Natural killer cell (primary cell): ENCODE measurements around the gene KAZN. TPM values are rescaled to one million over a fixed set of nuclear protein-coding genes. Genes with fewer than 3 reads are reported as not detected.

Experiments
- ATAC-seq, 3 donors: fragments of 150-1000 bp in 2 of 3; fragments of 200-7000 bp in 1 of 3; cut with Tn5 transposase; 1 replicate in 1 of 3; 2 replicates in 2 of 3; pipeline ENCODE4 v1.10.0; 2021; ENCODE audit warnings: mild to moderate bottlenecking in 2 of 3, moderate library complexity in 2 of 3
- DNase-seq, 2 donors: peaks; one replicate each; pipeline versions ENCODE4 v3.0.0 to v3.0.0-alpha.2; 2013 to 2021; ENCODE audit warnings: mixed read lengths in 1 of 2
- H3K27ac ChIP-seq: one replicate; pipeline ENCODE4 v1.5.1; 2013; ENCODE audit warnings: mild to moderate bottlenecking, low read length
- H3K27me3 ChIP-seq: one replicate; pipeline ENCODE4 v1.6.1; 2013; ENCODE audit warnings: low read length; ENCODE audit not compliant: control insufficient read depth, insufficient read depth
- H3K36me3 ChIP-seq: one replicate; pipeline ENCODE4 v1.6.1; 2013; ENCODE audit warnings: low read length; ENCODE audit not compliant: control insufficient read depth, insufficient read depth
- H3K4me1 ChIP-seq: one replicate; pipeline ENCODE4 v1.6.1; 2013; ENCODE audit warnings: low read length; ENCODE audit not compliant: control insufficient read depth, insufficient read depth
- H3K4me3 ChIP-seq: one replicate; pipeline ENCODE4 v1.5.1; 2013; ENCODE audit warnings: low read length
- H3K9me3 ChIP-seq: one replicate; pipeline ENCODE4 v1.6.1; 2013; ENCODE audit warnings: low read length; ENCODE audit not compliant: control insufficient read depth, insufficient read depth
- H3K27ac Mint-ChIP-seq, 2 donors: one replicate each; pipeline ENCODE4 v1.8.0; 2022; ENCODE audit warnings: mild to moderate bottlenecking in 2 of 2, mixed read lengths in 2 of 2, moderate library complexity in 1 of 2
- H3K27me3 Mint-ChIP-seq, 2 donors: one replicate each; pipeline ENCODE4 v1.8.0; 2022; ENCODE audit warnings: low read depth in 2 of 2, mixed read lengths in 2 of 2
- H3K36me3 Mint-ChIP-seq: one replicate; pipeline ENCODE4 v1.8.0; 2022; ENCODE audit warnings: mixed read lengths
- H3K4me1 Mint-ChIP-seq, 2 donors: one replicate each; pipeline ENCODE4 v1.8.0; 2022; ENCODE audit warnings: mixed read lengths in 2 of 2
- H3K4me3 Mint-ChIP-seq: one replicate; pipeline ENCODE4 v1.8.0; 2022; ENCODE audit warnings: mild to moderate bottlenecking, moderate library complexity, mixed read lengths
- H3K9me3 Mint-ChIP-seq, 2 donors: one replicate each; pipeline ENCODE4 v1.8.0; 2022; ENCODE audit warnings: mixed read lengths in 2 of 2
- WGBS: methylation state at CpG from one replicate; pipeline ENCODE4 v1.1.7; 2013; ENCODE audit warnings: missing lambda C conversion rate; ENCODE audit not compliant: insufficient coverage; 5-methylcytosine and 5-hydroxymethylcytosine counted together
- intact Hi-C: fragments of 100-400 bp; cut with micrococcal nuclease; formaldehyde crosslinking; loops from one replicate; pipeline ENCODE4 v1.14.2; 2022
- total RNA-seq, 4 donors: library from RNA; stranded (reverse); fragments of 120-200 nt in 1 of 4; gene quantifications; one replicate each; pipeline versions ENCODE4 v1.2.3 to v1.2.4, GENCODE V29; 2013 to 2022
- TF ChIP-seq, protein P1 (sequence below): fragments of 200-600 bp; IDR thresholded peaks from one replicate; pipeline ENCODE4 v1.8.0; 2022; ENCODE audit warnings: antibody characterized with exemption

KAZN gene
- total RNA-seq, 3 donors from 2014 or later (not counting 1 experiment from before 2014, with no cell fraction given): 1.2 to 2.0 (median 1.7) TPM

DNA sequence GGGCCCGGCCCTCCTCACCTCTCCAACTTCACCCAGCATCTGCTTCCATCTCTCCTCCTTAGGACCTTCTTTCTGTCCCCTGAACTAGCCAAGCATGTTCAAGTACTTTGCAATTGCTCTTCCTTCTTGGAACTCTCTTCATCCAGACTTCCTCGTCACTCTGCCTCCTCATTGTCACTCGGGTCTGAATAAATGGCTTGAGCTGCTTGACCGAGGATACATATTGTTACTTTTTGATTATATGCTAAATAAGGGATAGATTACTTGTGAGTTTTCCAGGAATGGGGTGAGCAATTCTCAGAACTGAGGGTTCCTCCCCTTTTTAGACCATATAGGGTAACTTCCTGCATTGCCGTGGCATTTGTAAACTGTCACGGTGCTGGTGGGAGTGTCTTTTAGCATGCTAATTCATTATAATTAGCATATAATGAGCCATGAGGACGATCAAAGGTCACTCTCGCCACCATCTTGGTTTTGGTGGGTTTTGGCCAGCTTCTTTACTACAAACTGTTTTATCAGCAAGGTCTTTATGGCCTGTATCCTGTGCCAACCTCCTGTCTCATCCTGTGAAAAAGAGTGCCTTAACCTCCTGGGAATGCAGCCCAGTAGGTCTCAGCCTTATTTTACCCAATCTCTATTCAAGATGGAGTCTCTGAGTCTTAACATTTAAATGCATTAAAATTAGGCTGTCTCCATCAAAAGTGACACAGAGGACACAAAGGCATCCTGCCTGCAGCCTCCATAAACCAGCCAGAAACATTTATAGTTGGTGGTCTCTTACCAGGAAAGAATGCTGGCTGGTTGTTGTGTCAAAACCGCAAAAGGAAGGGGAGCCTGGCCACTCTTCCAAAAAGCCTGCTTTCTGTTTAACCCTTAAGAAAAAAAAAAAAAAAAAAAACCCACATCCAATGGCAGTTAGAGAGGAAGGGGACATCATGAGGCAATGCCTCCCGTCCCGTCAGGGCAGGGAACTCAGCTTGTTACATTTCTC, 179.3 kb downstream of the KAZN start:
- Mint-ChIP-seq H3K27ac (no peak overlapping the region), H3K9me3 (no peaks in the 10 kb centered on the region), H3K4me1 (peaks cover 0 to 9% of the 10 kb centered on the region in 2 donors), H3K27me3 (peaks cover 0 to 8% of the 10 kb centered on the region in 2 donors), H3K4me3 (no peak overlapping the region), H3K36me3 (no peaks in the 10 kb centered on the region)
- H3K4me1 ChIP-seq: no peaks in the 10 kb centered on the region
- H3K4me3 ChIP-seq: no peak overlapping the region
- ATAC-seq (no peak), DNase-seq (no peak)
- 25% methylated on average over 7 of the region's 11 CpGs for WGBS
- H3K9me3 ChIP-seq: no peaks in the 10 kb centered on the region
- H3K27ac ChIP-seq: no peak overlapping the region
- TF ChIP-seq, protein P1, sequence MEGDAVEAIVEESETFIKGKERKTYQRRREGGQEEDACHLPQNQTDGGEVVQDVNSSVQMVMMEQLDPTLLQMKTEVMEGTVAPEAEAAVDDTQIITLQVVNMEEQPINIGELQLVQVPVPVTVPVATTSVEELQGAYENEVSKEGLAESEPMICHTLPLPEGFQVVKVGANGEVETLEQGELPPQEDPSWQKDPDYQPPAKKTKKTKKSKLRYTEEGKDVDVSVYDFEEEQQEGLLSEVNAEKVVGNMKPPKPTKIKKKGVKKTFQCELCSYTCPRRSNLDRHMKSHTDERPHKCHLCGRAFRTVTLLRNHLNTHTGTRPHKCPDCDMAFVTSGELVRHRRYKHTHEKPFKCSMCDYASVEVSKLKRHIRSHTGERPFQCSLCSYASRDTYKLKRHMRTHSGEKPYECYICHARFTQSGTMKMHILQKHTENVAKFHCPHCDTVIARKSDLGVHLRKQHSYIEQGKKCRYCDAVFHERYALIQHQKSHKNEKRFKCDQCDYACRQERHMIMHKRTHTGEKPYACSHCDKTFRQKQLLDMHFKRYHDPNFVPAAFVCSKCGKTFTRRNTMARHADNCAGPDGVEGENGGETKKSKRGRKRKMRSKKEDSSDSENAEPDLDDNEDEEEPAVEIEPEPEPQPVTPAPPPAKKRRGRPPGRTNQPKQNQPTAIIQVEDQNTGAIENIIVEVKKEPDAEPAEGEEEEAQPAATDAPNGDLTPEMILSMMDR: no peak
- intact Hi-C loops: no loop called here
- H3K36me3 ChIP-seq: no peaks in the 10 kb centered on the region
- H3K27me3 ChIP-seq: no peaks in the 10 kb centered on the region

DNA sequence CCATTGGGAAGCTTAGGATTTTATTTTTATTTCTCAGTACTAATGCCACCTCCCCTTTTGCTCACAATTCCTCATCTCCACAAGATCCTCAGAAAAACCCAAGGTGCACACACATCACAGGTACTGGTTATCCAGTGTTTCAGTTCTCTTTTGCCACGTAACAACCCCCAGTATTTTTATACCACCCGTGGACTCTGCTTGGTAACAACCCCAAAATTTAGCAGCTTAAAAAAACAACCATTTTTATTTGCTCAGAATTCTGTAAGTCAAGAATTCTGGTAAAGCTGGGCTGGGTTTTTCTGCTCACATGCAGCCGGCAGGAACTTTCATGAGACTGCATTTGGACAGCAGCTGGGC, 180.0 kb downstream of the KAZN start:
- Histone ChIP-seq H3K4me3 (no peak overlapping the region), H3K27ac (no peak overlapping the region), H3K36me3 (no peaks in the 10 kb centered on the region), H3K27me3 (no peaks in the 10 kb centered on the region), H3K4me1 (no peaks in the 10 kb centered on the region), H3K9me3 (no peaks in the 10 kb centered on the region)
- WGBS: 25% methylated on average over 3 of the region's 3 CpGs
- DNase-seq (no peak), ATAC-seq (no peak)
- Mint-ChIP-seq H3K27ac (no peak overlapping the region), H3K4me3 (no peak overlapping the region), H3K4me1 (peaks cover 0 to 9% of the 10 kb centered on the region in 2 donors), H3K9me3 (no peaks in the 10 kb centered on the region), H3K27me3 (peaks cover 3 to 8% of the 10 kb centered on the region in 2 donors), H3K36me3 (no peaks in the 10 kb centered on the region)
- TF ChIP-seq, protein P1: no peak
- intact Hi-C loops: no loop called here

DNA sequence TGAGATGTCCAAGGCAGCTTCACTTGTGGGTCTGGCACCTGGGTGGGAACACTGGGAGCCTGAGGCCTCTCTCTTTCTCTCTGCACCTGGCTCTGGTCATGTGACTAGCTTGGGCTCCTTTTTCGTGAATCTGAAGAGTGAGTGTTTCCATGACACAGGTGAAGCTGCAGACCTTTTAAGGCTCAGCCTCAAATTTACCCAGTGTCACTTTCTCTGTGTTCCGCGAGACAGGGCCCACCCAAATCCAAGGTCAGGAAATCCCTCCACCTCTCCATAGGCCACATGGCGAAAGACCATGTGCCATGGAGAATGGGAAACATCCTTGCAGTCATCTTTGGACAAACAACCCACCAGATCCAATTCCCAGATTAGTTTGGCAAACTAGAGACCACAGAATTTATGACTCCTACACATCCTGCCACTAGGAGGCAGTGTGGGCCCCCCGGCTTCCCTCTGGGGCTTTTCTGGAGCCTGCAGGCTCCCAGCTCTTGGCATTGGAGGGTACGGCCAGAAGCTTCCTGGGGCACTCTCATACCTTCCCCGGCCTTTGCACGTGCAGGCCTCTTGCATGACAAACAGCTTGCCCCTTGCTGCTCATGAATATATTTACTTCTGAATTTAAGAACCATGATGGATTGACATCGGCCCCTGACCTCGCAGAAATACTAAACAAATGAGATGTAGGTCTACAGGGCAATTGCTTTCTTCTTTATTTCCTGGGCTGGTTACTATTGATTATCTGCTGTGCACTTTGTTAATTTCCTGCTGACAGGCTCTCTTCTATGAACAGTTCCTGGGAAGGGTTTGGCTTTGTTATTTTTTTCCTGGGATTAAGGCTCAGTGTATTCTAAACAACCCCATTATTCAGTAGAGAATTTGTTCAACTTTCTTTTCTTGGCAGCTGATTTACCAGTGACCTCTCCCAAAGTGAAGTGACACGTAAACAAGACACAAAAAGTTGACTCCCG, 180.7 kb downstream of the KAZN start:
- H3K4me3 Mint-ChIP-seq: no peak overlapping the region
- DNase-seq (peak in 1 of 2 donors; percentile 33), ATAC-seq (peak in 1 of 3 donors; percentile 34)
- H3K27ac Mint-ChIP-seq: no peak overlapping the region
- Histone ChIP-seq H3K4me3 (no peak overlapping the region), H3K4me1 (no peaks in the 10 kb centered on the region), H3K9me3 (no peaks in the 10 kb centered on the region), H3K27me3 (no peaks in the 10 kb centered on the region), H3K27ac (no peak overlapping the region), H3K36me3 (no peaks in the 10 kb centered on the region)
- peaks cover 0 to 9% of the 10 kb centered on the region in 2 donors for H3K4me1 Mint-ChIP-seq
- peaks cover 3 to 8% of the 10 kb centered on the region in 2 donors for H3K27me3 Mint-ChIP-seq
- TF ChIP-seq, protein P1: peak; percentile 62
- intact Hi-C loops: loop anchor here (1.0 kb wide), 1 partner anchor 267 kb away; no protein-coding TSS in a partner anchor
- H3K36me3 Mint-ChIP-seq: no peaks in the 10 kb centered on the region
- H3K9me3 Mint-ChIP-seq: no peaks in the 10 kb centered on the region
- WGBS: 83% methylated on average over 12 of the region's 12 CpGs
